ENCODE results near the gene AP1S3. TPM values are rescaled to one million over a fixed set of nuclear protein-coding genes. Genes with fewer than 3 reads are reported as not detected.

Gene AP1S3
- total RNA-seq, 1 donor from 2014 or later: 0.50 TPM

GRCh38 chr2:223735035-223735640, 102.2 kb downstream of the AP1S3 start:
- intact Hi-C loops (cut with micrococcal nuclease): no loop called here
- ATAC-seq (no peak), DNase-seq (no peak)

- ATAC-seq (no peak), DNase-seq (no peak)
- intact Hi-C loops (cut with micrococcal nuclease): no loop called here
These were observed 103.0 kb downstream of the AP1S3 start for GRCh38 chr2:223734346-223734745.

GRCh38 chr2:223732346-223732745, 105.0 kb downstream of the AP1S3 start:
- no peak for ATAC-seq
- intact Hi-C loops (cut with micrococcal nuclease): no loop called here
- DNase-seq: no peak

GRCh38 chr2:223731503-223731902, 105.9 kb downstream of the AP1S3 start:
- intact Hi-C loops (cut with micrococcal nuclease): no loop called here
- ATAC-seq (peak; percentile 58), DNase-seq (no peak)

GRCh38 chr2:223729781-223730180, 107.6 kb downstream of the AP1S3 start:
- DNase-seq (no peak), ATAC-seq (no peak)
- intact Hi-C loops (cut with micrococcal nuclease): no loop called here

- intact Hi-C loops (cut with micrococcal nuclease): no loop called here
- DNase-seq (no peak), ATAC-seq (peak; percentile 40)
These were observed 109.8 kb downstream of the AP1S3 start for GRCh38 chr2:223727562-223727961.

GRCh38 chr2:223725986-223726970, 111.1 kb downstream of the AP1S3 start:
- DNase-seq (no peak), ATAC-seq (no peak)
- intact Hi-C loops (cut with micrococcal nuclease): no loop called here

- intact Hi-C loops (cut with micrococcal nuclease): no loop called here
- ATAC-seq (peak; percentile 96), DNase-seq (peak; percentile 66)
These were observed 111.9 kb downstream of the AP1S3 start for GRCh38 chr2:223725494-223725893.

GRCh38 chr2:223724861-223725260, 112.5 kb downstream of the AP1S3 start:
- no peak for ATAC-seq
- intact Hi-C loops (cut with micrococcal nuclease): no loop called here

GRCh38 chr2:223723954-223724411, 113.4 kb downstream of the AP1S3 start:
- intact Hi-C loops (cut with micrococcal nuclease): no loop called here
- DNase-seq (no peak), ATAC-seq (no peak)

More at GRCh38 chr2:223724861-223725260, 112.5 kb downstream of the AP1S3 start:
- no peak for DNase-seq

GRCh38 chr2:223722226-223722625, 115.2 kb downstream of the AP1S3 start:
- ATAC-seq: no peak
- no peak for DNase-seq
- intact Hi-C loops (cut with micrococcal nuclease): no loop called here

GRCh38 chr2:223721746-223722145, 115.6 kb downstream of the AP1S3 start:
- intact Hi-C loops (cut with micrococcal nuclease): no loop called here
- ATAC-seq (no peak), DNase-seq (no peak)

- intact Hi-C loops (cut with micrococcal nuclease): no loop called here
- no peak for DNase-seq
- no peak for ATAC-seq
These were observed 117.0 kb downstream of the AP1S3 start for GRCh38 chr2:223720367-223720766.

GRCh38 chr2:223712642-223713041, 124.7 kb downstream of the AP1S3 start:
- DNase-seq (no peak), ATAC-seq (no peak)
- intact Hi-C loops (cut with micrococcal nuclease): no loop called here

- intact Hi-C loops (cut with micrococcal nuclease): no loop called here
- ATAC-seq (no peak), DNase-seq (no peak)
These were observed 125.6 kb downstream of the AP1S3 start for GRCh38 chr2:223711596-223712326.

Other genes starting within 250 kb of the AP1S3 start
- gene SCG2, start 235.2 kb downstream of the AP1S3 start, total RNA-seq: not detected
- gene WDFY1, start 107.8 kb upstream of the AP1S3 start, total RNA-seq: 12.4 TPM
- gene MRPL44, start 119.9 kb upstream of the AP1S3 start, total RNA-seq: 40.0 TPM
- gene SERPINE2, start 201.7 kb upstream of the AP1S3 start, total RNA-seq: 6.0 TPM

Data from left ventricle myocardium superior (tissue), 1 donor.